DND-41 (cell line): Measurements from ENCODE around the gene FADS6.

Experiments
- ATAC-seq: fragments of 200-7000 bp; cut with Tn5 transposase; 3 replicates; pipeline ENCODE4 v1.9.1; 2021; ENCODE audit warnings: low read depth; ENCODE audit not compliant: insufficient read depth
- DNase-seq: peaks from one replicate; pipeline ENCODE4 v3.0.0-alpha.2; 2020
- H2AFZ ChIP-seq: 2 replicates; pipeline ENCODE4 v1.6.0; 2012; ENCODE audit warnings: low read depth, low read length
- H3K27ac ChIP-seq: 2 replicates; pipeline ENCODE4 v1.5.1; 2012; ENCODE audit warnings: low read length, inconsistent platforms
- H3K27me3 ChIP-seq: fragments of 200-600 bp; sonication (generic); 2 replicates; pipeline ENCODE4 v1.6.0; 2012; ENCODE audit warnings: low read length, mild to moderate bottlenecking, inconsistent platforms; ENCODE audit not compliant: insufficient read depth, poor library complexity
- H3K36me3 ChIP-seq: 2 replicates; pipeline ENCODE4 v1.5.1; 2012; ENCODE audit warnings: low read length, inconsistent platforms; ENCODE audit not compliant: insufficient read depth
- H3K4me1 ChIP-seq: 2 replicates; pipeline ENCODE4 v1.5.1; 2012; ENCODE audit warnings: mild to moderate bottlenecking, low read length; ENCODE audit not compliant: insufficient read depth
- H3K4me2 ChIP-seq: 2 replicates; pipeline ENCODE4 v1.6.0; 2012; ENCODE audit warnings: mild to moderate bottlenecking, moderate library complexity, low read length, inconsistent platforms; ENCODE audit not compliant: insufficient read depth
- H3K4me3 ChIP-seq, 2 experiments: fragments of 200-600 bp in 1 of 2; shearing (Covaris generic) in 1 of 2; 2 replicates each; pipeline ENCODE4 v1.5.1; 2012 to 2016; ENCODE audit warnings: inconsistent platforms in 2 of 2, low read length in 2 of 2, mild to moderate bottlenecking in 2 of 2, low read depth in 1 of 2, moderate library complexity in 1 of 2
- H3K79me2 ChIP-seq: 2 replicates; pipeline ENCODE4 v1.6.0; 2012; ENCODE audit warnings: low read length, inconsistent platforms; ENCODE audit not compliant: insufficient read depth
- H3K9ac ChIP-seq: 2 replicates; pipeline ENCODE4 v1.6.0; 2012; ENCODE audit warnings: low read depth, mild to moderate bottlenecking, inconsistent platforms, low read length, moderate library complexity
- H3K9me3 ChIP-seq: 2 replicates; pipeline ENCODE4 v1.5.1; 2012; ENCODE audit warnings: low read length, moderate library complexity, mild to moderate bottlenecking, inconsistent platforms; ENCODE audit not compliant: insufficient read depth, severe bottlenecking
- H4K20me1 ChIP-seq: 2 replicates; pipeline ENCODE4 v1.6.0; 2012; ENCODE audit warnings: low read length; ENCODE audit not compliant: insufficient read depth
- CTCF ChIP-seq: IDR thresholded peaks from 2 replicates; pipeline ENCODE4 v1.5.1; 2012; ENCODE audit warnings: borderline replicate concordance, low read length, moderate library complexity, mild to moderate bottlenecking; ENCODE audit not compliant: poor library complexity, severe bottlenecking; ENCODE audit errors: extremely low read depth
- EZH2 ChIP-seq: IDR thresholded peaks from 3 replicates; pipeline ENCODE4 v1.6.1; 2012; ENCODE audit warnings: borderline replicate concordance, low read depth, mild to moderate bottlenecking, moderate library complexity, low read length, inconsistent platforms; ENCODE audit not compliant: severe bottlenecking

The FADS6 gene

GRCh38 chr17:74920306-74920620, 26.8 kb upstream of the FADS6 start:
- Histone ChIP-seq H3K27ac (no peak overlapping the region), H3K27me3 (peaks cover 8% of the 10 kb centered on the region), H3K9ac (no peak overlapping the region), H3K36me3 (no peaks in the 10 kb centered on the region), H3K79me2 (no peaks in the 10 kb centered on the region), H3K9me3 (no peaks in the 10 kb centered on the region), H4K20me1 (no peaks in the 10 kb centered on the region; the same call in 1 of the 2 replicates), H2AFZ (no peak overlapping the region), H3K4me1 (no peaks in the 10 kb centered on the region), H3K4me2 (no peak overlapping the region), H3K4me3 (no peak overlapping the region)
- DNase-seq: no peak
- no peak for ATAC-seq
- no peak for TF ChIP-seq CTCF
- TF ChIP-seq EZH2: no peak

- Histone ChIP-seq H3K9me3 (no peaks in the 10 kb centered on the region), H3K4me3 (no peak overlapping the region), H3K9ac (no peak overlapping the region), H3K4me1 (no peaks in the 10 kb centered on the region), H2AFZ (no peak overlapping the region), H3K27me3 (peaks cover 8% of the 10 kb centered on the region), H3K79me2 (no peaks in the 10 kb centered on the region), H3K27ac (no peak overlapping the region), H3K4me2 (no peak overlapping the region), H4K20me1 (peaks cover 2% of the 10 kb centered on the region; the same call in 1 of the 2 replicates), H3K36me3 (no peaks in the 10 kb centered on the region)
- DNase-seq (no peak), ATAC-seq (no peak)
- TF ChIP-seq EZH2 (no peak), CTCF (no peak)
These were observed 26.2 kb upstream of the FADS6 start for GRCh38 chr17:74919440-74920305.

- Histone ChIP-seq H3K27me3 (peaks cover 8% of the 10 kb centered on the region), H3K4me3 (no peak overlapping the region), H3K79me2 (no peaks in the 10 kb centered on the region), H3K4me2 (no peak overlapping the region), H3K36me3 (no peaks in the 10 kb centered on the region), H3K4me1 (no peaks in the 10 kb centered on the region), H3K27ac (no peak overlapping the region), H3K9me3 (no peaks in the 10 kb centered on the region), H3K9ac (no peak overlapping the region), H2AFZ (no peak overlapping the region), H4K20me1 (peaks cover 2% of the 10 kb centered on the region; the same call in 1 of the 2 replicates)
- TF ChIP-seq EZH2 (no peak), CTCF (no peak)
- DNase-seq: no peak
- ATAC-seq: no peak
These were observed 25.5 kb upstream of the FADS6 start for GRCh38 chr17:74918906-74919305.
